Subcutaneous abdominal adipose tissue (tissue), 5 donors: ENCODE measurements around the gene XRN2.
"Not testable (repeated sequence)": the region's sequence is repeated elsewhere in the genome, so short reads cannot be mapped to it uniquely, and the experiment has no call there.

Source experiments
- H3K27ac ChIP-seq: one replicate; pipeline ENCODE4 v1.7.0; 2013; ENCODE audit warnings: low read depth, mild to moderate bottlenecking, inconsistent platforms, low read length, moderate library complexity
- H3K27me3 ChIP-seq, 5 donors: one replicate each; pipeline ENCODE4 v1.7.0; 2013; ENCODE audit warnings: low read length in 5 of 5, inconsistent platforms in 1 of 5; ENCODE audit not compliant: control insufficient read depth in 5 of 5, insufficient read depth in 4 of 5
- H3K36me3 ChIP-seq, 5 donors: one replicate each; pipeline ENCODE4 v1.7.0; 2013; ENCODE audit warnings: low read length in 5 of 5; ENCODE audit not compliant: control insufficient read depth in 5 of 5, insufficient read depth in 5 of 5
- H3K4me1 ChIP-seq, 5 donors: one replicate each; pipeline ENCODE4 v1.7.0; 2013; ENCODE audit warnings: low read length in 5 of 5, mild to moderate bottlenecking in 3 of 5, moderate library complexity in 1 of 5; ENCODE audit not compliant: control insufficient read depth in 5 of 5, insufficient read depth in 5 of 5
- H3K4me3 ChIP-seq, 5 donors: one replicate each; pipeline ENCODE4 v1.7.0; 2013; ENCODE audit warnings: low read length in 5 of 5, low read depth in 1 of 5
- H3K9ac ChIP-seq, 5 donors: one replicate each; pipeline ENCODE4 v1.7.0; 2013; ENCODE audit warnings: low read length in 5 of 5, mild to moderate bottlenecking in 4 of 5, moderate library complexity in 3 of 5
- H3K9me3 ChIP-seq, 5 donors: one replicate each; pipeline ENCODE4 v1.7.0; 2013; ENCODE audit warnings: low read length in 5 of 5; ENCODE audit not compliant: control insufficient read depth in 5 of 5
- donor health status: healthy.
- donor health status: healthy.
- donor health status: healthy.
- donor health status: healthy.
- donor health status: healthy.

XRN2 gene

DNA sequence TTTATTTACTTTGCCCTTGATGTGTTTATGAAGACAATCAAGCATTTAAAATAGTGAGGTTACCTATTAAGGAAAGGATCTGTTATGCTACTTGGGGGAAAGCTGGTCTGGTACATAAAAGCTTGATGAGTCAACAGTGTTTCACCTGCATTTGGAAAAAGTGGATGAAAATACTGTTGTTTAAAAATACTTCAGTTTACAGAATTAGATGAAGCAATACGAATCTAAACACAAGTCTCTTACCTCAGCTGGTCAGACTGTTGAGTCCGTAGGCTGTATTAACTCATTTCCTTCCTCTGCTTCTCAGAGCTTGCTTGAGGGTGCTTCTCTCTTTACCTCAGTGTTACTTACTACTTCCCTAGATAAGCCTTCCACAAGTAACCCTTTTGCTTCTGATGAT, 58.1 kb downstream of the XRN2 start:
- Histone ChIP-seq H3K36me3 (peaks cover 37 to 66% (median 45%) of the 10 kb centered on the region in 5 donors), H3K4me3 (no peak overlapping the region), H3K27ac (no peak overlapping the region), H3K9me3 (no peaks in the 10 kb centered on the region), H3K9ac (no peak overlapping the region), H3K4me1 (peaks cover 0 to 7% (median 0%) of the 10 kb centered on the region in 5 donors), H3K27me3 (no peaks in the 10 kb centered on the region)

DNA sequence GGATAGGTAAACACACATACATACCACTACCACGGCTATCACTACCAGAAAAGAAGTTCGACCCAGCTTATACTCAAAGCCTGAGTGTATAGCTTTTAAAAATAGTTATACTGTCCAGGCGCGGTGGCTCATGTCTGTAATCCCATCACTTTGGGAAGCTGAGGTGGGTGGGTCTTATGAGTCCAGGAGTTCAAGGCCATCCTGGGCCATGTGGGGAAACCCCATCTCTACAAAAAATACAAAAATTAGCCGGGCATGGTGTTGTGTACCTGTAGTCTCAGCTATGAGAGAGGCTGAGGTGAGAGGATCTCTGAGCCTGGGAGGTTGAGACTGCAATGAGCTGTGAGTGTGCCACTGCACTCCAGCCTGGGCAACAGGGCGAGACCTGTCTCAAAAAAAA, 61.3 kb downstream of the XRN2 start:
- Histone ChIP-seq H3K9ac (no peak overlapping the region), H3K4me3 (no peak overlapping the region), H3K27ac (no peak overlapping the region), H3K36me3 (peaks cover 27 to 64% (median 42%) of the 10 kb centered on the region in 5 donors), H3K9me3 (no peaks in the 10 kb centered on the region), H3K27me3 (no peaks in the 10 kb centered on the region), H3K4me1 (peaks cover 0 to 7% (median 0%) of the 10 kb centered on the region in 5 donors)

DNA sequence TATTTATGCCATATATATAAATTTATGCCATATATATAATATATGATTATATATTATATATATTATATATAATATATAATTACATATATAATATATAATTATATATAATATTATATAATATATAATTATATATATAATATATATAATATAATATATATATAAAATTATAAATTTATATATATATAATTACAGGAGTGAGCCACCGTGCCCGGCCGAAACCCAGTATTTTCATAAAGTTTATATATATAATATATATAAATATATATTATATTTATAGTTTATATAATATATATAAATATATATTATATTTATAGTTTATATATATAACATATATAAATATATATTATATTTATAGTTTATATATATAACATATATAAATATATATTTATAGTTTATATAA, 62.6 kb downstream of the XRN2 start:
- Histone ChIP-seq H3K36me3 (peaks cover 26 to 54% (median 36%) of the 10 kb centered on the region in 5 donors), H3K27me3 (no peaks in the 10 kb centered on the region), H3K27ac (no peak overlapping the region), H3K4me3 (no peak overlapping the region), H3K9ac (no peak overlapping the region), H3K4me1 (peaks cover 0 to 5% (median 0%) of the 10 kb centered on the region in 5 donors), H3K9me3 (no peaks in the 10 kb centered on the region)

DNA sequence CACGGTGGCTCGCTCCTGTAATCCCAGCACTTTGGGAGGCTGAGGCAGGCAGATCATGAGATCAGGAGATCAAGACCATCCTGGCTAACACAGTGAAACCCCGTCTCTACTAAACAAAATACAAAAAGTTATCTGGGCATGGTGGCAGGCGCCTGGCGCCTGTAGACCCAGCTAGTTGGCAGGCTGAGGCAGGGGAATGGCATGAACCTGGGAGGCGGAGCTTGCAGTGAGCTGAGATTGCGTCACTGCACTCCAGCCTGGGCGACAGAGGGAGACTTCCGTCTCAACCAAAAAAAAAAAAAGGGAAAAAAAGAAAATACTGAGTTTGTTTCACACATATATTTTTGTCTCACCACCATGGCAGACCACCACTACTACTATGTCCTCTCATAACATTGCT, 63.1 kb downstream of the XRN2 start:
- not testable (repeated sequence) for H3K4me1 ChIP-seq, H3K27ac ChIP-seq, H3K27me3 ChIP-seq, H3K4me3 ChIP-seq, H3K9ac ChIP-seq, H3K9me3 ChIP-seq
- H3K36me3 ChIP-seq = peaks cover 26 to 56% (median 36%) of the 10 kb centered on the region in 5 donors

DNA sequence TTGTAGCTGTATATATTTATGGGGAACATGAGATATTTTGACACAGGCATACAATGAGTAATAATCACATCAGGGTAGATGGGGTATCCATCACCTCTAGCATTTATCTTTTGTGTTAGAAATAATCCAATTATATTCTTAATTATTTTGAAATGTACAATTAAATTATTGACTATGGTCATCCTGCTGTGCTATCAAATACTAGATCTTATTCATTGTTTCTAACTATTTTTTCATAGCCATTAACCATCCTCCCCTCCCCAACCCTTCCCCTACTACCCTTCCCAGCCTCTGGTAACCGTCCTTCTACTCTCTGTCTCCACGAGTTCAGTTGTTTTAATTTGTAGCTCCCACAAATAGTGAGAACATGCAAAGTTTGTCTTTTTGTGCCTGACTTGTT, 65.7 kb downstream of the XRN2 start:
- Histone ChIP-seq H3K9me3 (no peaks in the 10 kb centered on the region), H3K4me3 (no peak overlapping the region), H3K9ac (no peak overlapping the region), H3K27me3 (no peaks in the 10 kb centered on the region), H3K4me1 (peaks cover 0 to 8% (median 2%) of the 10 kb centered on the region in 5 donors), H3K36me3 (peaks cover 15 to 52% (median 25%) of the 10 kb centered on the region in 5 donors), H3K27ac (no peak overlapping the region)

- Histone ChIP-seq H3K4me3 (no peak overlapping the region), H3K9me3 (no peaks in the 10 kb centered on the region), H3K27ac (no peak overlapping the region), H3K27me3 (no peaks in the 10 kb centered on the region), H3K4me1 (peaks cover 0 to 16% (median 3%) of the 10 kb centered on the region in 5 donors), H3K36me3 (peaks cover 15 to 40% (median 20%) of the 10 kb centered on the region in 5 donors), H3K9ac (no peak overlapping the region)
Measured at GRCh38 chr20:21371193-21371592, 68.1 kb downstream of the XRN2 start.

DNA sequence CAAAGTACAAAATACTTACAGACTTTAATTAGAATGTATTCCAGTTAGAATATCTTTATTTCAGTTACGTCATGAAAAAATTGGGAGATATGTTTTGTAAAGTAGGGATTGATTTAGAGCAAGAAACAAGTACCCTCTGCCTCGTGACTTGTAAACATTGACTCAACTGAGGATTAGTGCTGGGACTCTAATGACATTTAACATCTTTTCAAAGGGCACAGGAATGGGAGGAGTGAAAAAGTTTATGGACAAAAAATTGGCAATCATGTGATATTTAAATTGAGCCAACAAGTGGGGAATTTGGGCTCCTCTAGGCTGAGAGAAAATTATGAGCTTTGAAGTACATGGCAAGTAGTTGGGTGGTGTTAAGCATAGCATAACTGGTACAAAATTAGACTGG, 68.9 kb downstream of the XRN2 start:
- Histone ChIP-seq H3K4me3 (no peak overlapping the region), H3K36me3 (peaks cover 13 to 38% (median 22%) of the 10 kb centered on the region in 5 donors), H3K4me1 (peaks cover 0 to 16% (median 3%) of the 10 kb centered on the region in 5 donors), H3K9me3 (no peaks in the 10 kb centered on the region), H3K9ac (no peak overlapping the region), H3K27ac (no peak overlapping the region), H3K27me3 (no peaks in the 10 kb centered on the region)

GRCh38 chr20:21373436-21373835, 70.3 kb downstream of the XRN2 start:
- Histone ChIP-seq H3K27ac (no peak overlapping the region), H3K9ac (no peak overlapping the region), H3K36me3 (peaks cover 11 to 30% (median 22%) of the 10 kb centered on the region in 5 donors)

GRCh38 chr20:21376626-21377025, 73.5 kb downstream of the XRN2 start:
- peaks cover 0 to 13% (median 3%) of the 10 kb centered on the region in 5 donors for H3K4me1 ChIP-seq
- H3K27me3 ChIP-seq = no peaks in the 10 kb centered on the region
- H3K36me3 ChIP-seq = peaks cover 7 to 22% (median 17%) of the 10 kb centered on the region in 5 donors
- no peak overlapping the region for H3K27ac ChIP-seq
- H3K4me3 ChIP-seq = no peak overlapping the region
- no peak overlapping the region for H3K9ac ChIP-seq
- no peaks in the 10 kb centered on the region for H3K9me3 ChIP-seq

More at GRCh38 chr20:21373436-21373835, 70.3 kb downstream of the XRN2 start:
- H3K27me3 ChIP-seq = no peaks in the 10 kb centered on the region
- H3K9me3 ChIP-seq = no peaks in the 10 kb centered on the region
- no peak overlapping the region for H3K4me3 ChIP-seq
- H3K4me1 ChIP-seq = peaks cover 0 to 16% (median 3%) of the 10 kb centered on the region in 5 donors

- Histone ChIP-seq H3K27ac (no peak overlapping the region), H3K36me3 (peaks cover 15 to 30% (median 24%) of the 10 kb centered on the region in 5 donors), H3K9ac (no peak overlapping the region), H3K9me3 (no peaks in the 10 kb centered on the region), H3K4me3 (no peak overlapping the region), H3K27me3 (no peaks in the 10 kb centered on the region), H3K4me1 (peaks cover 0 to 13% (median 3%) of the 10 kb centered on the region in 5 donors)
Measured at GRCh38 chr20:21377701-21378100, 74.6 kb downstream of the XRN2 start.
